IPS-18c (cell line): ENCODE measurements around the gene CLEC18B.
A peak's percentile ranks its signal among the peaks of the same experiment; 100 is the strongest.
"Not testable (repeated sequence)": the region's sequence is repeated elsewhere in the genome, so short reads cannot be mapped to it uniquely, and the experiment has no call there.

ENCODE experiments used
- H3K4me3 ChIP-seq: 2 replicates; pipeline ENCODE4 v1.7.0; 2013; ENCODE audit warnings: low read depth, mild to moderate bottlenecking, low read length, moderate library complexity; ENCODE audit not compliant: insufficient read depth
- H3K9me3 ChIP-seq: one replicate; pipeline ENCODE4 v1.6.1; 2013; ENCODE audit warnings: mild to moderate bottlenecking, low read length, moderate library complexity; ENCODE audit not compliant: control insufficient read depth, insufficient read depth

CLEC18B gene

GRCh38 chr16:74373847-74374184, 47.5 kb downstream of the CLEC18B start:
- H3K4me3 ChIP-seq, H3K9me3 ChIP-seq: not testable (repeated sequence)

DNA sequence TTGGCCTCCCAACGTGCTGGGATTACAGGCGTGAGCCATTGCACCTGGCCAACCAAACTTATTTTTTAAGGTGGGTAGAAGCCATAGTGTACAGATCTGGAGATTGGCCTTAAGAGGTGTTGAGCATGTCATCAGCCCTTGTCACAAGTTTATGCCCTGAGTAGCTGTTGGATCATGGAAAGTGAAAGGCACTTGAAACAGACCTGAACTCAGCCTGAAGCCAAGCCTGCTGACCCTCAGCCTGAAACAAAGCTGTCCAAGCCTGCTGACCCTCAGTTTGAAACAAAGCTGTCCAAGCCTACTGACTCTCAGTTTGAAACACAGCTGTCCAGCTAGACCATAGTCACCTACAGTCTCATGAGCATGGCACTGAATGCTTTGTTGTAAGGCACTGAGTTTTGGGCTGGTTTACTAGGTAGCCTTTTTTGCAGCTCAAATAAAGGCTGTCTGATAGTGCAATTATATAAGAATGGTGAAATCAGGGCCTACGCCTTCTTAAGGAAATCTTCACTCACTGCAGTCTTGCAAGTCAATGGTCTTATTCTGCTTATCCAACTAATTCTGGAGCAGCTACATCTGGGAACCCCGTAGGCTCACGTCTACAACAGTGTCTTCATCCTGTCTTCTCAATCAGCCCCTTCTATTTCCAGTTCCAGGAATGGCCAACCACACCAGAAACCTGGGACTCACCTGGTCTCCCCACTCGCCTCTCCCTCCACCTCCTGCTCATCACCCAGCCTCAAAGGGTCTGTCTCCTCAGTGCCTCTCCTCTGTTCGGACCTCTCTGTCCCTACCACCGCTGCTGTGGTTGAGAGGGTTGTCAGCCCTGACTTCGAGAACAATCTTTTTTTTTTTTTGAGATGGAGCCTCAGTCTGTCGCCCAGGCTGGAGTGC, 48.1 kb downstream of the CLEC18B start:
- no peak overlapping the region; the same call in 1 of the 2 replicates for H3K4me3 ChIP-seq

DNA sequence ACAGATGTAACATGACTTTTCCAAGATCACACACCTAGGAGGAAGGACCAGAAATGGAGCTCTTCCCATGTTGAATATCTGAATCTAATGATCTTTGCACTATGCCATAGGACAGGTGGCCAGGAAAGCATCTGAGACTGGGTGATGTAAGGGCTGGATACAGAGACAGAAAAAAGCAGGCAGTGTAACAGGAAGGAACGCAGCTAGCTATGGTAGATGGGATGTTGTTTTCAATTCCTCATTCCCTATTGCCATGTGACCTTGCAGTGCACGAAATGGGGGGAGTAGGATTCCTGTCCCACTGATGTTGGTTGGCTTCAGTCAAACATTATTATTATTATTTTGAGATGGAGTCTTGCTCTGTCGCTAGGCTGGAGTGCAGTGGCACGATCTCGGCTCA, 48.9 kb downstream of the CLEC18B start:
- no peak overlapping the region for H3K4me3 ChIP-seq
- no peaks in the 10 kb centered on the region for H3K9me3 ChIP-seq

More for the DNA sequence above, 48.1 kb downstream of the CLEC18B start:
- no peaks in the 10 kb centered on the region for H3K9me3 ChIP-seq

DNA sequence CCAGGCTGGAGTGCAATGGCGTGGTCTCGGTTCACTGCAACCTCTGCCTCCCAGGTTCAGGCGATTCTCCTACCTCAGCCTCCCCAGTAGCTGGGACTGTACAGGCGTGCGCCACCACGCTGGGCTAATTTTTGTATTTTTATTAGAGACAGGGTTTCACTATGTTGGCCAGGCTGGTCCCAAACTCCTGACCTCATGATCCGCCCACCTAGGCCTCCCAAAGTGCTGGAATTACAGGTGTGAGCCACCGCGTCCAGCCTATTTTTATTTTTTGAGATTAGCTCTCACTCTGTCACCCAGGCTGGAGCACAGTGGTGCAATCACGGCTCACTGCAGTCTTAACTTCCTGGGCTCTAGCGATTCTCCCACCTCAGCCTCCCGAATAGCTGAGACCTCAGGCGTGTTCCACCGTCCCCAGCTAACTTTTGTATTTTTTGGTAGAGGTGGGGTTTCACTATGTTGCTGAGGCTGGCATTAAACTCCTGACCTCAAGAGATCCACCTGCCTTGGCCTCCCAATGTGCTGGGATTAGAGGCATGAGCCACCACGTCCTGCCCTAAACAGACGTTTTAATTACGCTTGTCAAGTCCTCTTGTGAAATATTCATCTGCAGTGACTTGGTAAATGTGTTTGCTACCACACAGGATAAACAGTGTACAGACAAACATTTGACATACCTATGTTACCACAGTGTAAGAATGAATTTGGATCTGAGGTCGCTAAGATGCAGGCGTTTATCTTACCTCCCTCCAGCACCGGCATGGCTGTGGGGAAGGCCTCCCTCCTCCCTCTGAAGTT, 50.7 kb downstream of the CLEC18B start:
- not testable (repeated sequence) for H3K4me3 ChIP-seq, H3K9me3 ChIP-seq

DNA sequence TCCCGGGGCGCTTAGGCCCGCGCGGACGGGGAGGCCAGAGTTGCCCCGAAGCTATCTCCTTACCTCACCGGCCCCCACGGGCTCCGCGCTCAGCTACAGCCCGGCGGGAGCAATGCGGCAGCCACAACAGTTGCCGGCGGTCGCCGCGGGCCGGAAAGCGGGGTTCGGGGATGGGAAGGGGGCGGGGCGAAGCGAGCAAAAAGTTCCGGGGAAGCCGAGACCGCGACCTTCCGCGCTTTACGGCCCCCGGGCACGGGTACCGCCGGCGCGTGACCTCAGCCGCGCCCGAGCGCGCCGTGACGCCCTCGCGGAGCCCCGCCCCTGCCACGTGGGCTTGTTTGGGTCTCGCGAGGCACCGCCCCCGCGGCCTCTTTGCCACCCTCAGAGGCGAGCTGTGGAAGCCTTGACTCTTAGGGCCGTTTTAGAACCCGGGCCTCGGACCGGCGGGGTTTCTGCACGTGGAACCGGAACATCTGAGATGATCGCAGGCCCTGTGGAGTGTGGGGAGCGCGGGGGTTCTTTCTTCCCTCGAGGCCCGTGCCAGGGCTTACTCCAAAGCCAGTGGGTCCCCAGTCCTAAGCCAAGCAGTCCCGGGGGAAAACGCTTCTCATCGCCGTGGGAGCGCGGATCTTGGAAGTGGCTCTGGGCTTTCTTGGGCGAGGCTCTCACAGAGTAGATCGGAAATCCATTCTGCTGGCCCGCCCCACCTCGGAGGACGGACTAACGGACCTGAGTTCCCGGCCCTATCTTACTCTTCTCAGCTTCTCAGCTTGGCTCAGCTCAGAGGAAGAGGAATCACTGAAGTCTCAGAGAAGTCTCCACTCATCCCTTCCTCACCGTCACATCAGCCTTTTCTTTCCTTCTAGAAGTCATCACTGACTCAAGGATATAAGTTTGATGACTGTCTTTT, 53.0 kb downstream of the CLEC18B start:
- peak overlapping the region; percentile 94 for H3K4me3 ChIP-seq
- not testable (repeated sequence) for H3K9me3 ChIP-seq

- not testable (repeated sequence) for H3K9me3 ChIP-seq
- H3K4me3 ChIP-seq, result peak overlapping the region; percentile 94
These were observed 53.7 kb downstream of the CLEC18B start for GRCh38 chr16:74367469-74368001.

GRCh38 chr16:74361646-74362610, 59.4 kb downstream of the CLEC18B start:
- H3K4me3 ChIP-seq, H3K9me3 ChIP-seq: not testable (repeated sequence)
